K562 (cell line): Measurements from ENCODE around the gene CNIH1. TPM values are rescaled to one million over a fixed set of nuclear protein-coding genes. Genes with fewer than 3 reads are reported as not detected.

Source experiments
- ARID3A ChIP-seq: IDR thresholded peaks from 2 replicates; pipeline ENCODE4 v1.6.1; 2012; ENCODE audit warnings: low read depth, low read length, improper control_type of control experiment, borderline replicate concordance
- BRCA1 ChIP-seq, 2 experiments: fragments of 450-650 bp in 1 of 2; sonication (generic) in 1 of 2; formaldehyde crosslinking in 1 of 2; IDR thresholded peaks; 2 replicates each; pipeline versions ENCODE4 v1.5.0 to v1.6.1; 2017 to 2020; ENCODE audit warnings: mild to moderate bottlenecking in 1 of 2, missing genetic modification reagents in 1 of 2
- CREB3 ChIP-seq: fragments of 450-650 bp; conservative IDR thresholded peaks from 2 replicates; pipeline ENCODE4 v1.6.1; 2016; ENCODE audit warnings: missing genetic modification characterization, low read depth, mild to moderate bottlenecking, missing compliant biosample characterization, moderate library complexity
- GABPB1 ChIP-seq: sonication (generic); formaldehyde crosslinking; IDR thresholded peaks from 2 replicates; pipeline ENCODE4 v1.8.0; 2022; ENCODE audit warnings: mild to moderate bottlenecking, missing genetic modification reagents
- HDAC8 ChIP-seq: fragments of 450-650 bp; IDR thresholded peaks from 2 replicates; pipeline ENCODE4 v1.6.1; 2016; ENCODE audit warnings: mild to moderate bottlenecking, missing genetic modification characterization, moderate library complexity, missing compliant biosample characterization
- HNRNPL ChIP-seq: fragments of 200-400 bp; formaldehyde crosslinking; IDR thresholded peaks from 2 replicates; pipeline ENCODE4 v1.6.1; 2017; ENCODE audit warnings: low read depth, mild to moderate bottlenecking, low read length
- KLF13 ChIP-seq: fragments of 450-650 bp; IDR thresholded peaks from 2 replicates; pipeline ENCODE4 v1.6.1; 2016; ENCODE audit warnings: missing genetic modification characterization, low read depth, mild to moderate bottlenecking, missing compliant biosample characterization, moderate library complexity, borderline replicate concordance
- L3MBTL2 ChIP-seq: fragments of 450-650 bp; IDR thresholded peaks from 2 replicates; pipeline ENCODE4 v1.6.1; 2016; ENCODE audit warnings: mild to moderate bottlenecking, moderate library complexity
- MEIS2 ChIP-seq: fragments of 450-650 bp; IDR thresholded peaks from 2 replicates; pipeline ENCODE4 v1.6.1; 2014; ENCODE audit warnings: mild to moderate bottlenecking; ENCODE audit not compliant: partially characterized antibody
- PHF8 ChIP-seq: fragments of 200-600 bp; sonication (generic); IDR thresholded peaks from 2 replicates; pipeline ENCODE4 v1.6.1; 2012; ENCODE audit warnings: mixed run types, mild to moderate bottlenecking, inconsistent platforms, low read length, moderate library complexity, borderline replicate concordance
- RB1 ChIP-seq: fragments of 450-650 bp; IDR thresholded peaks from 2 replicates; pipeline ENCODE4 v1.6.1; 2017; ENCODE audit warnings: low read depth, mild to moderate bottlenecking
- RBM15 ChIP-seq: fragments of 200-400 bp; formaldehyde crosslinking; IDR thresholded peaks from 2 replicates; pipeline ENCODE4 v1.6.1; 2018; ENCODE audit warnings: mild to moderate bottlenecking, low read length, moderate library complexity; ENCODE audit not compliant: insufficient read depth
- SRF ChIP-seq, 2 experiments: fragments of 250-450, 450-650 bp in 1 of 2; sonication (Bioruptor Pico) in 1 of 2; sonication (generic) in 1 of 2; formaldehyde crosslinking; IDR thresholded peaks; 2 replicates each; pipeline versions ENCODE4 v1.5.0 to v1.5.1; 2020 to 2022; ENCODE audit warnings: mild to moderate bottlenecking in 1 of 2, missing genetic modification reagents in 1 of 2
- SUPT5H ChIP-seq: fragments of 450-650 bp; IDR thresholded peaks from 2 replicates; pipeline ENCODE4 v1.6.1; 2016
- TGIF2 ChIP-seq: sonication (generic); formaldehyde crosslinking; IDR thresholded peaks from 2 replicates; pipeline ENCODE4 v1.8.1; 2022; ENCODE audit warnings: mild to moderate bottlenecking, missing genetic modification reagents, moderate library complexity
- VEZF1 ChIP-seq: fragments of 200-800 bp; sonication (Bioruptor generic); IDR thresholded peaks from 2 replicates; pipeline ENCODE4 v1.6.1; 2017; ENCODE audit warnings: missing genetic modification characterization, missing compliant biosample characterization
- ZBTB1 ChIP-seq: sonication (generic); formaldehyde crosslinking; IDR thresholded peaks from 2 replicates; pipeline ENCODE4 v1.8.1; 2023; ENCODE audit warnings: missing genetic modification reagents, low read depth, mild to moderate bottlenecking, borderline replicate concordance
- ZNF75A ChIP-seq: fragments of 450-650 bp; formaldehyde crosslinking; IDR thresholded peaks from 2 replicates; pipeline ENCODE4 v1.4.0; 2020; ENCODE audit warnings: mild to moderate bottlenecking
- ZNF830 ChIP-seq: fragments of 250-450 bp; sonication (Bioruptor Pico); IDR thresholded peaks from 2 replicates; pipeline ENCODE4 v1.5.0; 2021; ENCODE audit warnings: mild to moderate bottlenecking
- polyA plus RNA-seq, 8 experiments: library from polyadenylated mRNA; depleted of rRNA in 4 of 8; stranded (reverse) in 5 of 8; unstranded in 3 of 8; fragments of >200 nt; fragmentation: Nextera tagmentation in 2 of 8; fragmentation: Illumina TruSeq in 1 of 8; extraction: Ambion mirVana in 2 of 8; extraction: Trizol in 1 of 8; gene quantifications; 2 replicates each; pipeline versions ENCODE4 v1.2.1 to v1.2.3, GENCODE V29; 2011 to 2014; ENCODE audit warnings: inconsistent platforms in 1 of 8, missing spikeins in 1 of 8
- total RNA-seq, 7 experiments: library from RNA; depleted of rRNA in 6 of 7; stranded (reverse); fragments of >200 nt in 6 of 7; fragmentation: Illumina TruSeq in 2 of 7; extraction: Trizol in 2 of 7; gene quantifications; 2 replicates each; pipeline versions ENCODE4 v1.2.1 to v1.2.3, GENCODE V29; 2011 to 2021; ENCODE audit warnings: low replicate concordance in 1 of 7
- TF ChIP-seq, protein P1 (sequence below): fragments of 250-450 bp; sonication (Bioruptor Pico); IDR thresholded peaks from 2 replicates; pipeline ENCODE4 v1.8.0; 2022; ENCODE audit warnings: inconsistent platforms

Gene CNIH1
- total and polyA plus RNA-seq, 9 of the 15 experiments (the other 6 are each of a cell fraction or from before 2014, with no cell fraction given) = 13.9 to 283 (median 77.3) TPM

DNA sequence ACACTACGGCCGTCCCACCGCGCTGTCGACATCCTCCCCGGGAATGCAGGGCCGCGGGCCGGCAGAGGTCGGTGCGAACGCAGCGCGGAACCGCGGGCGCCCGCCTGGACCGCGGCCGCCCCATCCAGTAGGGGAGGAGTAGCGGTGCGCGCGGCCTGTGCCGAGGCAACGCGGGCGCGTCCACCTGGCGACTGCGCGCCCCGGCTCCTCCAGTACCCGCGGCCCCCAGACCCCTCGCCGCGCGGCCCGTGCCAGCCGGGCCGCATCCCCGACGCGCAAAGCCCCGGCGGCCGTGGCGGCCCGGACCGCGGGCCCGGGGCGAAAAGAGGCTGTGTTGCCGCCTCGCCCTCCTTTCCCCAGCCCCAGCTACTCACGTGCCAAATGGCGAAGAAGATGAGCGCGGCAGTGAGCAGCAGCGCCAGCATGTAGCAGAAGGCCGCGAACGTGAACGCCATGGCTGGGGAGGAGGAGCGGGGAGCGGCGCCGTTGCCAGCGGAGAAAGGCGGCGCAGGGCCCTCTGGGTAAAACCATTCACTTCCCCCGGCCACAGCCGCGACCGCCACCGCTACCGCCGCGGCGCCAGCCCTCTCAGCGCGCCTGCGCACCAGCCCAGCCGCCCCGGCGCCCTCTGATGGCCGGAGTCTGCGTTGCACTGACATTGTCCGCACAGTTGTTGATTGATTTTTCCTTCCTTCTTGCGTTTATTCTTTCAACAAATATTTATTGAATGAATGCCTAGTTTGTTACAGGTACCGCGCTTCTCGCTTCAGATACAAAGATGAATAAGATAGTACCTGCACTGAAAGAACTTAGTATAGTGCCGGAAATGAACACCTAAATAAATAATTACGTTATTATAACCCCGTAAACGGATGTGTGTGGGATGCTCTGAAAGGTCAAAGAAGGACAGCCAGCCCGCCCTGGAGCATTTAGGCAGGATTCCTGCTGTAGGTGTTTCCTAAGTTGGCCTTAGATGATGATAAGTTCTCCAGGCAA, at the start of gene CNIH1 (continued):
- TF ChIP-seq CREB3 (tag) (no peak), ZBTB1 (CRISPR knock-in tag) (peak; percentile 96), ZNF830 (CRISPR knock-in tag) (no peak), MEIS2 (peak; percentile 95), HNRNPL (no peak), L3MBTL2 (peak; percentile 77), RBM15 (no peak), BRCA1 (IDR thresholded peaks at IDR 0.05) (no peak), BRCA1 (CRISPR knock-in tag; IDR thresholded peaks at IDR 0.05) (no peak), ZNF75A (CRISPR knock-in tag) (no peak), KLF13 (tag) (no peak), TGIF2 (CRISPR knock-in tag) (no peak), VEZF1 (CRISPR knock-in tag) (peak; percentile 54; the same call in 1 of the 2 replicates), PHF8 (peak; percentile 93; the same call in 1 of the 2 replicates), SRF (CRISPR knock-in tag; IDR thresholded peaks at IDR 0.05) (0 out of 4 replicates have a peak, but pooled peaks of 1 of the 2 experiments have one; percentile 6), HDAC8 (tag) (peak; percentile 81; the same call in 1 of the 2 replicates), ARID3A (peak; percentile 53; the same call in 1 of the 2 replicates), GABPB1 (peak; percentile 40; the same call in 1 of the 2 replicates), RB1 (no peak), SUPT5H (peak; percentile 71)
- TF ChIP-seq, protein P1, sequence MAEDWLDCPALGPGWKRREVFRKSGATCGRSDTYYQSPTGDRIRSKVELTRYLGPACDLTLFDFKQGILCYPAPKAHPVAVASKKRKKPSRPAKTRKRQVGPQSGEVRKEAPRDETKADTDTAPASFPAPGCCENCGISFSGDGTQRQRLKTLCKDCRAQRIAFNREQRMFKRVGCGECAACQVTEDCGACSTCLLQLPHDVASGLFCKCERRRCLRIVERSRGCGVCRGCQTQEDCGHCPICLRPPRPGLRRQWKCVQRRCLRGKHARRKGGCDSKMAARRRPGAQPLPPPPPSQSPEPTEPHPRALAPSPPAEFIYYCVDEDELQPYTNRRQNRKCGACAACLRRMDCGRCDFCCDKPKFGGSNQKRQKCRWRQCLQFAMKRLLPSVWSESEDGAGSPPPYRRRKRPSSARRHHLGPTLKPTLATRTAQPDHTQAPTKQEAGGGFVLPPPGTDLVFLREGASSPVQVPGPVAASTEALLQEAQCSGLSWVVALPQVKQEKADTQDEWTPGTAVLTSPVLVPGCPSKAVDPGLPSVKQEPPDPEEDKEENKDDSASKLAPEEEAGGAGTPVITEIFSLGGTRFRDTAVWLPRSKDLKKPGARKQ = peak; percentile 53; the same call in 1 of the 2 replicates
